K562 (cell line): ENCODE results near the gene POLR1D. TPM values are rescaled to one million over a fixed set of nuclear protein-coding genes. Genes with fewer than 3 reads are reported as not detected.
A peak's percentile ranks its signal among the peaks of the same experiment; 100 is the strongest.

Experiments
- CXXC5 ChIP-seq: fragments of 250-450 bp; sonication (Bioruptor Pico); IDR thresholded peaks from 2 replicates; pipeline ENCODE4 v1.8.0; 2022; ENCODE audit warnings: inconsistent platforms, mild to moderate bottlenecking, moderate library complexity
- ELF2 ChIP-seq: fragments of 250-450 bp; sonication (Bioruptor Pico); IDR thresholded peaks from 2 replicates; pipeline ENCODE4 v1.5.0; 2021; ENCODE audit warnings: mild to moderate bottlenecking
- ELF4 ChIP-seq: fragments of 450-650 bp; formaldehyde crosslinking; IDR thresholded peaks from 2 replicates; pipeline ENCODE4 v1.4.0; 2022; ENCODE audit warnings: missing genetic modification characterization
- FOXA3 ChIP-seq, 2 experiments: fragments of 450-650 bp in 1 of 2; sonication (generic) in 1 of 2; formaldehyde crosslinking; IDR thresholded peaks in 1 of 2; conservative IDR thresholded peaks in 1 of 2; 2 replicates each; pipeline versions ENCODE4 v1.4.0 to v1.8.0; 2020 to 2022; ENCODE audit warnings: mild to moderate bottlenecking in 2 of 2, missing genetic modification reagents in 1 of 2
- MAZ ChIP-seq, 2 experiments: fragments of 450-650 bp in 1 of 2; sonication (generic) in 1 of 2; formaldehyde crosslinking; IDR thresholded peaks in 1 of 2; conservative IDR thresholded peaks in 1 of 2; 2 replicates each; pipeline versions ENCODE4 v1.4.0 to v1.5.0; 2020; ENCODE audit warnings: mild to moderate bottlenecking in 1 of 2, missing genetic modification reagents in 1 of 2
- SAFB ChIP-seq: fragments of 200-400 bp; formaldehyde crosslinking; IDR thresholded peaks from 2 replicates; pipeline ENCODE4 v1.6.1; 2017; ENCODE audit warnings: low read depth, low read length, borderline replicate concordance
- SUPT5H ChIP-seq: fragments of 450-650 bp; IDR thresholded peaks from 2 replicates; pipeline ENCODE4 v1.6.1; 2016
- ZFX ChIP-seq: sonication (generic); formaldehyde crosslinking; IDR thresholded peaks from 2 replicates; pipeline ENCODE4 v1.8.0; 2022; ENCODE audit warnings: mild to moderate bottlenecking, missing genetic modification reagents, moderate library complexity
- ZNF407 ChIP-seq: fragments of 450-650 bp; IDR thresholded peaks from 2 replicates; pipeline ENCODE4 v1.6.1; 2016; ENCODE audit warnings: low read depth
- ZNF639 ChIP-seq, 2 experiments: fragments of 200-800 bp in 1 of 2; sonication (Bioruptor generic) in 1 of 2; sonication (generic) in 1 of 2; formaldehyde crosslinking in 1 of 2; IDR thresholded peaks in 1 of 2; conservative IDR thresholded peaks in 1 of 2; 2 replicates each; pipeline versions ENCODE4 v1.5.0 to v1.6.1; 2016 to 2020; ENCODE audit warnings: missing compliant biosample characterization in 1 of 2, missing genetic modification characterization in 1 of 2, missing genetic modification reagents in 1 of 2
- polyA plus RNA-seq, 8 experiments: library from polyadenylated mRNA; depleted of rRNA in 4 of 8; stranded (reverse) in 5 of 8; unstranded in 3 of 8; fragments of >200 nt; fragmentation: Nextera tagmentation in 2 of 8; fragmentation: Illumina TruSeq in 1 of 8; extraction: Ambion mirVana in 2 of 8; extraction: Trizol in 1 of 8; gene quantifications; 2 replicates each; pipeline versions ENCODE4 v1.2.1 to v1.2.3, GENCODE V29; 2011 to 2014; ENCODE audit warnings: inconsistent platforms in 1 of 8, missing spikeins in 1 of 8
- total RNA-seq, 7 experiments: library from RNA; depleted of rRNA in 6 of 7; stranded (reverse); fragments of >200 nt in 6 of 7; fragmentation: Illumina TruSeq in 2 of 7; extraction: Trizol in 2 of 7; gene quantifications; 2 replicates each; pipeline versions ENCODE4 v1.2.1 to v1.2.3, GENCODE V29; 2011 to 2021; ENCODE audit warnings: low replicate concordance in 1 of 7
- TF ChIP-seq, protein P1 (sequence below): fragments of 450-650 bp; IDR thresholded peaks from 2 replicates; pipeline ENCODE4 v1.6.1; 2016; ENCODE audit warnings: borderline replicate concordance
- TF ChIP-seq, protein P2 (sequence below): fragments of 450-650 bp; IDR thresholded peaks from 2 replicates; pipeline ENCODE4 v1.6.1; 2017; ENCODE audit warnings: antibody characterized with exemption

POLR1D gene
- total and polyA plus RNA-seq, 9 of the 15 experiments (the other 6 are each of a cell fraction or from before 2014, with no cell fraction given) = 107 to 188 (median 145) TPM

DNA sequence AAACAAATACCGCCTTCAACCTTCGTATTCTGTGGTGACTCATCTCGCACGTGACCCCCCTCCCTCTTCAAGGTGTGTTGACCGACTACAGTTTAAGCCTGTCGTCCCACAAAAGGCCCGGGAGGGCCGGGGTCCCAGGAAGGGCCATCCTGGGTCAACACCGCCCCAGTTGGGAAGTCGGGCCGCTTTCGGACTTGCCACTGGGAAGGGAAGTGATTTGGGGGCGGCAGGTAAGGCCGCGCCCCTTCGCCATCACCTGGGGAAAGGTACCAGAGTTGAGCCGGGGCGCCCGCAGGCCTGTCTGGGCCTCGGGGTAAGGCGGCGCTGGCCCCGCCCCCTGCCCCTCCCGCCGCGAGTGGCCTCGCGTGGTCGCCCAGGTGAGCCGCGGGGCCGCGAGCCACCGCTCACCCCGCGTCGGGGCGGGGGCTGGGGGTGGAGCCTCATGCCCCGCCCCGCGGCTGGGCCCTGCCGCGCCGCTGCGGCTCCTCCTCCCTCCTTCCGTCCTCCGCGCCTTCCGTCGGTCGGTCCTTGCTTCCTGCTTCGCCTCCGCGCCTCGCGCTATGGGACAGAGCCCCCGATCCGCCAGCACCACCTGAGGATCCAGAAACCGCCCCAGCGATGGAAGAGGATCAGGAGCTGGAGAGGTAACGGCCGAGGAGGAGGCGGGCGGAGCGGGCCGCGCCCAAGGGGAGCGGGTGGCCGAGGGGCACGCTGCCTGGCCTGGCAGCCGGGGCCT lies at the start of gene POLR1D (continued):
- TF ChIP-seq, protein P1, sequence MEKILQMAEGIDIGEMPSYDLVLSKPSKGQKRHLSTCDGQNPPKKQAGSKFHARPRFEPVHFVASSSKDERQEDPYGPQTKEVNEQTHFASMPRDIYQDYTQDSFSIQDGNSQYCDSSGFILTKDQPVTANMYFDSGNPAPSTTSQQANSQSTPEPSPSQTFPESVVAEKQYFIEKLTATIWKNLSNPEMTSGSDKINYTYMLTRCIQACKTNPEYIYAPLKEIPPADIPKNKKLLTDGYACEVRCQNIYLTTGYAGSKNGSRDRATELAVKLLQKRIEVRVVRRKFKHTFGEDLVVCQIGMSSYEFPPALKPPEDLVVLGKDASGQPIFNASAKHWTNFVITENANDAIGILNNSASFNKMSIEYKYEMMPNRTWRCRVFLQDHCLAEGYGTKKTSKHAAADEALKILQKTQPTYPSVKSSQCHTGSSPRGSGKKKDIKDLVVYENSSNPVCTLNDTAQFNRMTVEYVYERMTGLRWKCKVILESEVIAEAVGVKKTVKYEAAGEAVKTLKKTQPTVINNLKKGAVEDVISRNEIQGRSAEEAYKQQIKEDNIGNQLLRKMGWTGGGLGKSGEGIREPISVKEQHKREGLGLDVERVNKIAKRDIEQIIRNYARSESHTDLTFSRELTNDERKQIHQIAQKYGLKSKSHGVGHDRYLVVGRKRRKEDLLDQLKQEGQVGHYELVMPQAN = peak; percentile 58
- TF ChIP-seq, protein P2, sequence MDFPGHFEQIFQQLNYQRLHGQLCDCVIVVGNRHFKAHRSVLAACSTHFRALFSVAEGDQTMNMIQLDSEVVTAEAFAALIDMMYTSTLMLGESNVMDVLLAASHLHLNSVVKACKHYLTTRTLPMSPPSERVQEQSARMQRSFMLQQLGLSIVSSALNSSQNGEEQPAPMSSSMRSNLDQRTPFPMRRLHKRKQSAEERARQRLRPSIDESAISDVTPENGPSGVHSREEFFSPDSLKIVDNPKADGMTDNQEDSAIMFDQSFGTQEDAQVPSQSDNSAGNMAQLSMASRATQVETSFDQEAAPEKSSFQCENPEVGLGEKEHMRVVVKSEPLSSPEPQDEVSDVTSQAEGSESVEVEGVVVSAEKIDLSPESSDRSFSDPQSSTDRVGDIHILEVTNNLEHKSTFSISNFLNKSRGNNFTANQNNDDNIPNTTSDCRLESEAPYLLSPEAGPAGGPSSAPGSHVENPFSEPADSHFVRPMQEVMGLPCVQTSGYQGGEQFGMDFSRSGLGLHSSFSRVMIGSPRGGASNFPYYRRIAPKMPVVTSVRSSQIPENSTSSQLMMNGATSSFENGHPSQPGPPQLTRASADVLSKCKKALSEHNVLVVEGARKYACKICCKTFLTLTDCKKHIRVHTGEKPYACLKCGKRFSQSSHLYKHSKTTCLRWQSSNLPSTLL = no peak
- peak; percentile 86 for TF ChIP-seq SUPT5H
- 0 out of 4 replicates have a peak, but pooled peaks of 1 of the 2 experiments have one; percentile 29 for TF ChIP-seq FOXA3 (CRISPR knock-in tag; conservative IDR thresholded peaks at IDR 0.05 in 1 of 2, IDR thresholded peaks at IDR 0.05 in 1 of 2)
- TF ChIP-seq SAFB = peak; percentile 35; the same call in 1 of the 2 replicates
- TF ChIP-seq ELF2 (CRISPR knock-in tag) = peak; percentile 53; the same call in 1 of the 2 replicates
- peak; percentile 70 for TF ChIP-seq CXXC5 (CRISPR knock-in tag)
- peak; percentile 55; the same call in 1 of the 2 replicates for TF ChIP-seq ZNF407
- peak in 1 of 2 experiments; percentile 64; a peak in 2 of 4 replicates for TF ChIP-seq MAZ (CRISPR knock-in tag; conservative IDR thresholded peaks at IDR 0.05 in 1 of 2, IDR thresholded peaks at IDR 0.05 in 1 of 2)
- TF ChIP-seq ZNF639 (CRISPR knock-in tag; conservative IDR thresholded peaks at IDR 0.05 in 1 of 2, IDR thresholded peaks at IDR 0.05 in 1 of 2) = no peak
- peak; percentile 79 for TF ChIP-seq ZFX (CRISPR knock-in tag)
- no peak for TF ChIP-seq ELF4 (CRISPR knock-in tag)
